Lower lobe of right lung (tissue), 2 donors: Measurements from ENCODE around the gene NUBPL. TPM values are rescaled to one million over a fixed set of nuclear protein-coding genes. Genes with fewer than 3 reads are reported as not detected.

ENCODE experiments used
- ATAC-seq, 2 donors: fragments of 200-7000 bp; cut with Tn5 transposase; one replicate each; pipeline ENCODE4 v1.9.1; 2020 to 2022; ENCODE audit warnings: mild to moderate bottlenecking in 2 of 2, moderate library complexity in 2 of 2
- DNase-seq: peaks from one replicate; pipeline ENCODE4 v3.0.0-alpha.2; 2020
- H3K27ac ChIP-seq: fragments of 200-600 bp; one replicate; pipeline ENCODE4 v1.8.0; 2022
- H3K27me3 ChIP-seq: fragments of 200-600 bp; one replicate; pipeline ENCODE4 v1.8.0; 2022; ENCODE audit warnings: low read depth
- H3K36me3 ChIP-seq: fragments of 200-600 bp; one replicate; pipeline ENCODE4 v1.8.0; 2022; ENCODE audit warnings: mild to moderate bottlenecking
- H3K4me1 ChIP-seq: fragments of 200-600 bp; one replicate; pipeline ENCODE4 v1.8.0; 2022
- H3K4me3 ChIP-seq: fragments of 200-600 bp; one replicate; pipeline ENCODE4 v1.8.0; 2022; ENCODE audit warnings: mild to moderate bottlenecking
- H3K9me3 ChIP-seq: fragments of 200-600 bp; one replicate; pipeline ENCODE4 v1.8.0; 2022
- CTCF ChIP-seq: fragments of 200-600 bp; IDR thresholded peaks from one replicate; pipeline ENCODE4 v1.8.0; 2022; ENCODE audit warnings: antibody characterized with exemption, mild to moderate bottlenecking
- intact Hi-C: fragments of 100-400 bp; cut with DNase I; formaldehyde crosslinking; loops from one replicate; pipeline ENCODE4 v1.11.0; 2022
- total RNA-seq: library from RNA; stranded (reverse); fragmentation: NEBNext Ultra II Directional; extraction: Animal tissue kit (Norgen Biotek cat#: 25700); gene quantifications from one replicate; pipeline ENCODE4 v1.2.1, GENCODE V29; 2021
- donor health status: DM: no; HTN: yes; CAD: no; lungs with severe emphysema.

Gene NUBPL
- total RNA-seq, 1 donor from 2014 or later, result 8.6 TPM

GRCh38 chr14:31590206-31590605, 29.0 kb downstream of the NUBPL start:
- no peaks in the 10 kb centered on the region for H3K4me1 ChIP-seq
- TF ChIP-seq CTCF, result no peak
- intact Hi-C loops, result no loop called here
- H3K9me3 ChIP-seq, result no peaks in the 10 kb centered on the region
- no peak overlapping the region for H3K4me3 ChIP-seq
- no peak for ATAC-seq
- H3K36me3 ChIP-seq, result no peaks in the 10 kb centered on the region
- H3K27ac ChIP-seq, result no peak overlapping the region
- DNase-seq, result no peak
- H3K27me3 ChIP-seq, result no peaks in the 10 kb centered on the region

GRCh38 chr14:31592122-31592521, 30.9 kb downstream of the NUBPL start:
- H3K27me3 ChIP-seq, result no peaks in the 10 kb centered on the region
- H3K4me3 ChIP-seq, result no peak overlapping the region
- intact Hi-C loops, result no loop called here
- no peak for TF ChIP-seq CTCF
- ATAC-seq, result no peak
- H3K27ac ChIP-seq, result no peak overlapping the region
- no peaks in the 10 kb centered on the region for H3K36me3 ChIP-seq
- H3K4me1 ChIP-seq, result no peaks in the 10 kb centered on the region
- no peaks in the 10 kb centered on the region for H3K9me3 ChIP-seq
- DNase-seq, result no peak

- Histone ChIP-seq H3K4me1 (no peaks in the 10 kb centered on the region), H3K36me3 (no peaks in the 10 kb centered on the region), H3K9me3 (no peaks in the 10 kb centered on the region), H3K27ac (no peak overlapping the region), H3K4me3 (no peak overlapping the region), H3K27me3 (no peaks in the 10 kb centered on the region)
- TF ChIP-seq CTCF, result no peak
- ATAC-seq (no peak), DNase-seq (no peak)
- intact Hi-C loops, result no loop called here
These were observed 31.4 kb downstream of the NUBPL start for GRCh38 chr14:31592631-31593030.

- no peak for DNase-seq
- Histone ChIP-seq H3K27me3 (no peaks in the 10 kb centered on the region), H3K27ac (no peak overlapping the region), H3K36me3 (peaks cover 3% of the 10 kb centered on the region), H3K9me3 (no peaks in the 10 kb centered on the region), H3K4me3 (no peak overlapping the region), H3K4me1 (no peaks in the 10 kb centered on the region)
- no peak for TF ChIP-seq CTCF
- intact Hi-C loops, result no loop called here
- ATAC-seq, result no peak
These were observed 35.3 kb downstream of the NUBPL start for GRCh38 chr14:31596342-31597095.

- intact Hi-C loops, result no loop called here
- no peak overlapping the region for H3K27ac ChIP-seq
These were observed 44.5 kb downstream of the NUBPL start for GRCh38 chr14:31605702-31606101.

More at GRCh38 chr14:31605702-31606101, 44.5 kb downstream of the NUBPL start:
- Histone ChIP-seq H3K9me3 (no peaks in the 10 kb centered on the region), H3K4me1 (no peaks in the 10 kb centered on the region), H3K27me3 (no peaks in the 10 kb centered on the region), H3K4me3 (no peak overlapping the region), H3K36me3 (no peaks in the 10 kb centered on the region)
- ATAC-seq, result no peak
- DNase-seq, result no peak
- no peak for TF ChIP-seq CTCF
